Lung microvascular endothelial cell (primary cell): Measurements from ENCODE around the gene DAPP1. TPM values are rescaled to one million over a fixed set of nuclear protein-coding genes. Genes with fewer than 3 reads are reported as not detected.

ENCODE experiments used
- DNase-seq, 2 donors: peaks; one replicate each; pipeline versions ENCODE4 v3.0.0 to v3.0.0-alpha.2; 2010; ENCODE audit warnings: low read depth in 2 of 2
- total RNA-seq: library from RNA; depleted of rRNA; stranded (reverse); fragments of >200 nt; gene quantifications from 2 replicates; pipeline ENCODE4 v1.2.1, GENCODE V29; 2014

DAPP1 gene
- total RNA-seq, 1 donor from 2014 or later: not detected

DNA sequence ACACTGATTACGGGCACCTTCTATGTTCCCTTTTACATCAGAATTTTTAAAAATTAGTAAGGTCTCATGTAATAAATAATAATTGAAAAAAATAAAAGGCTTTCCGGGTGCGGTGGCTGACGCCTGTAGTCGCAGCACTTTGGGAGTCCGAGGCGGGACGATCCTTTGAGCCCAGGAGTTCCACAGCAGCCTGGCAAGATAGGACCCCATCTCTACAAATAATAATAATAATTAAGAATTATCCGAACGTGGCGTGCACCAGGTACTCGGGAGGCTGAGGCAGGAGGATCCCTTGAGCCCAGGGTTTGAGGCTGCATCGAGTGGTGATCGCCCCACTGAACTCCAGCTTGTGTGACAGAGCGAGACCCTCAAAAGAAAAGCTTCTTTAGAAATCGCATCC is 78.4 kb downstream of the DAPP1 start:
- DNase-seq: no peak

DNA sequence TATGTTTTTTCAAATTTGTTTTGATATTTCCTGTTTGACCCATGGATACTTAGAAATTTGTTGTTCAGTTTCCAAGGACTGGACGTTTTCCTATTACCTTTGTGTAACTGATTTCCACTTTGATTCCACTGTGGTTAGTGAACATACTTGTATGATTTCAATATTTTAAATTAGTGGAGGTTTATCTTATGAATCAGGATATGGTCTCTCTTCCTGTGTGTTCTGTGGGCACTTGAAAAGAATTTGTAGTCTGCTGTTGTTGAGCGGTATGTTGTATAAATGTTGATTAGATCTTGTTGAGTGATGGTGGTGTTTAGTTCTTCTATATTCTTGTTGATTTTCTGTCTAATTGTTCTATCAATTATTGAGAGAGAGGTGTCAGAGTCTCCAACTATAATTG is 98.8 kb downstream of the DAPP1 start:
- DNase-seq: no peak

DNA sequence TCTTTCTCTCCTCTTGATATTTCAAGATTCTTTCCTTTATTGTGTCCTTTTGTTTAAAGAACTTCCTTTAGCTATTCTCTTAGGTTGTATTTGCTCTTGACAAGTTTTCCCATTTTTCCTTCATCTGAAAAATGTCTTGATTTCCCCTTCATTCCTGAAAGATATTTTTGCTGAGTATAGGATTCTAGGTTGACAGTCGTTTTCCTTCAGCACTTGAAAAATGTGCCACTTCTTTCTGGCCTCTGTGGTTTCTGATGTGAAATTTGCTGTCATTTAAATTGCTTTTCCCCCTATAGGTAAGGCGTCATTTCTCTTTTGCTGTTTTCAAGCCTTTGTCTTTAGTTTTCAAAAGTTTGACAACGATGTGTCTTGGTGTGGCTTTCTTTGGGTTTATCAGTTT is 100.9 kb downstream of the DAPP1 start:
- DNase-seq: no peak

DNA sequence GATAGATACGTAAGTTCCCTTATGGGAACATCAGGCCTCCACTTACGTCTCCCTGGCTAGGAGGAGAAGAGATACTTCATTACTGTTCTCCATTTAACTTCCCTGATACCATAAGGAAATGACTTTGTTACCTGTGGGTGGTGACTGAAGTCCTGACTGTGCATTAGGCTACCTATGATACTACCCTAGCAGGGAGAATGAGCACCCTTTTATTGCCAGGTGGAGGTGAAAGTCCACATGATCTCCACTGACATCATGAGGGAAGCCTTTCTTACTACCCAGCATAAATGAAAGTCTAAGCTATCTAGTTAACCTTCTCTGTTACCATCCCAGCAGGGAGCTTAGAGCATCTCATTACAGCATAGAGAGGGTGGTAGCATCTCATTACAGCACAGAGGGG is 102.0 kb downstream of the DAPP1 start:
- DNase-seq: no peak

Other genes with a start within 250 kb of the DAPP1 start
- not detected in 2 replicates for gene MTTP, start 242.0 kb upstream of the DAPP1 start, total RNA-seq
- gene C4orf54, start 159.0 kb upstream of the DAPP1 start, total RNA-seq: under 0.01 TPM in 1 of 2 replicates, not detected in the other
- 13.7 and 19.2 TPM in 2 replicates for gene LAMTOR3, start 77.6 kb downstream of the DAPP1 start, total RNA-seq
- 29.6 and 76.6 TPM in 2 replicates for gene DNAJB14, start 129.8 kb downstream of the DAPP1 start, total RNA-seq
- 205 and 321 TPM in 2 replicates for gene H2AZ1, start 133.4 kb downstream of the DAPP1 start, total RNA-seq